HG02840 (cell line): Measurements from ENCODE around the gene SMYD3.

Experiments
- ATAC-seq: cut with Tn5 transposase; IDR thresholded peaks from one replicate; pipeline ENCODE4 v1.9.1; 2021; ENCODE audit warnings: mild to moderate bottlenecking, moderate library complexity, moderate number of reproducible peaks; ENCODE audit not compliant: unreplicated experiment, low FRiP score

Gene SMYD3

DNA sequence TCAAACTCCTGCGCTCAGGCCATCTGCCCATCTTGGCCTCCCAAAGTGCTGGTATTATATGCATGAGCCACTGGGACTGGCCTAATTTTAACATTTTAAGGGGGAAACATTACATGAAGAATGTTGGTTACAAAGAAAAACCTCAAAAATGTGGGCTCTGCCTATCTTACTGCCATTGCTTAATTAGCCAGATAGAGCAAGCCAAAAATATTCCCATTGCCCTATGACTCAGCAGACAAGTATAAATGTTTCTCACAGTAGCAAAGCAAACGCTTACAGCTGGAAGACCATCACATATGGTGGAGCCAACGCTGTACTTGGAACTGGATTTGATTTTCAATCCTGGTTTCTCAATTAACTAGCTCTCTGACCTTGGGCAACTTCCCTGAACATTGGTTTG is 502.0 kb downstream of the SMYD3 start:
- no peak for ATAC-seq

DNA sequence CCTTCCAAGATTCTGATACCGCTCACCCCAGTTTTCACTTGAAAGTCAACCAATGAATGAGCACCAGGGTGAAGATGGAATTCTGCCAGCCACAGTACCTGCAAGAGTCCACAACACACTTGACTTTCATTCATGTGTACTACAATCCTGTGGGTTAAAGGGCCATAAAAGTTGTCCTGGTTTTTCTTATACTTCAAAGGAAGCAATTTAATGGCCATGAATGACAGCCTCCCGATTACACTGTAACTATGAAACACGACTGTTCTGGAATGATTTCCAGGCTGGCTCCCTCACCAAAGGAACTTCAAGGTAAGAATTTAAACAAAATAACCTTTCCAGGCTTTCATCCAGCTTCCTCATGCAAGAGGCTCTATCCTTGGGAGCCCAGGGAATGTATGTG is 502.8 kb downstream of the SMYD3 start:
- ATAC-seq = no peak

DNA sequence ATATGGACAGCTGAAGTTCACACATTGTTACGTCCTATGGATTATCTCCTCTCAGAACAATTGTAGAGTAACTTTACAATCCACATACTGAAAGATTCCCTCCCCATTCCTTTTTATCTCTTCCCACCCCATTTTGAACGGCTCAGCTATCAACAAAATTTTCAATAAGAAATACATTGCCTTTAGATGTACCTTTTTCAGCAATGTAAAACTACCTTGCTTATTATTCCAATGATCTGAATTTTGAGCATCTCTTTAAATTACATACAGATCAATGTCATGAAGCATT is 503.7 kb downstream of the SMYD3 start:
- no peak for ATAC-seq

DNA sequence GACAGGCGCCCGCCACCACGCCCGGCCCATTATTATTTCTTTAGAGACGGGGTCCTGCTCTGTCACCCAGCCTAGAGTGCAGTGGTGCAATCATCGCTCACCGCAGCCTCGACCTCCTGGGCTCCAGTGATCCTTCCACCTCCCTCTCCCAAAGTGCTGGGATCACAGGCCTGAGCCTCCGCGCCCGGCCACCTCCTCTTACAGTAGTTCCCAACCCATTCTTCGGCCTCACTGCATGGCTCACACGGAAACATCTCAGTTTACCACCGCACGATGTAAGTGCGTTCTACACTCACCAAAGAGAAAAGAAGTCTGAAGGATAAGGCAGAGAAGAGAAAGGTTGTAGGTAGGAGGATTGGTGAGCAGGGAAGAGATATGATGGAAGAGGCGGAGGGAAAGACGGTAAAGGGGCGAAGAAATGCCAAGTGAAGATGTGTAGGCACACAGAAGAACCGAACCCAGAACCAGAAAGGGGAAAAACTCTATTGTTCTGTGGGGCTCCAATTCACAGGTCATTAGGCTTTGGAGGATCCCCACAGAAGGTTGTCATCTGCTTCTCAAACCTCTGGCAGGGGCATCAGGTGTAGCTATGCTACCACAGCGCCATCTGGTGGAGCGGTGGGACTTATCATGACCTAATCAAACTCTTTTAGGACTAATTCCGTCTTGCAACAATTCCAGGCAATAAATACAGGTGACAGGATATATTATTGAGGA is 504.2 kb downstream of the SMYD3 start:
- ATAC-seq = peak; percentile 56

DNA sequence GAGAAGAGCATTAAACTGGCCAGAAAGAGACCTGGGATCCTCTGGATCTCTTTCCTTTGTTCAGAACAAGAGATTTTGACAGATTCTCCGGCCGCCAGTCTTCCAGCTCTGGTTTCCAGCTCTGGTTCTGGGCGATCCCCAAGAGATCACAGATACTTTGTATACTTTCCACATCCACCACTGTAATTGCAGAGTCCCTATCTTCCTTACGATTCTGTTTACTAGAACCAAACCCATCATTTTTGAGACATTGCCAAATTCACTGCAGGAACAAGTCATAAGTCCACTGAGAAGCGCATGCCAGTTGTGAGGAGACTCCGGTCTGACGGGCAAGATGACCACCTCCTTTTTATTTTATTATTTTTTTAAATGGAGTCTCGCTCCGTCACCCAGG is 505.2 kb downstream of the SMYD3 start:
- ATAC-seq = no peak

DNA sequence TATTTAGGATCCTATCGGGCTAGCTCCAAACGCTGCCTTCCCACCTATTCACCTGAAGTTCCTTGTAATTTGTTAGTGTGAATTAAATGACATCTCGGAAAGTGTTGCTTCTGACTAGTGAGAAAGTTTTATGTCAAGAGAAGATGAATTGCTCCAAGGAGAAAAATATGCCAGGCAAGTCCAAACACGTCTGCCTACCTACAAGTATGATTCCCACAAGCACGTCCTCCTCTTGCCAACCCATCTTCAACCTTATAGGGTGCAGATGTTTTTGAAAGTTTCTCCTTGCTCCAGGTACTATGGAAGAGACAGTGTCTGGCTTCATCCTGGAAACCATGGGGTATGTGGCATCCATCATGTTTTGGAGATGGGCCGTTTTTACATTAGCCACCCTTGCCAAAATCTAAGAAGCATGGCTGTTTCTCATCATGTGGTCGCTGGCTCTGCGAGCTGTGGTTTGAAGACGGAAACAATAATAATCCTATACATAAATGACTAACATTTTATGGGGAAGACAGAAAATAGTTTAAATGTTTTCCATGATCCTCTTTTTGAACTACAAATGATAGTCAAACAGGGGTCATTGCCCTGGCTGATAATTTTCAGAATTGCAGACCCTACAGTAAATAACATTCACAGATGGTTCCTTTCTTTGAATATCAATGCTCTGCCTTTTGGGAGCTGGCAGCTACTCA is 505.8 kb downstream of the SMYD3 start:
- no peak for ATAC-seq

DNA sequence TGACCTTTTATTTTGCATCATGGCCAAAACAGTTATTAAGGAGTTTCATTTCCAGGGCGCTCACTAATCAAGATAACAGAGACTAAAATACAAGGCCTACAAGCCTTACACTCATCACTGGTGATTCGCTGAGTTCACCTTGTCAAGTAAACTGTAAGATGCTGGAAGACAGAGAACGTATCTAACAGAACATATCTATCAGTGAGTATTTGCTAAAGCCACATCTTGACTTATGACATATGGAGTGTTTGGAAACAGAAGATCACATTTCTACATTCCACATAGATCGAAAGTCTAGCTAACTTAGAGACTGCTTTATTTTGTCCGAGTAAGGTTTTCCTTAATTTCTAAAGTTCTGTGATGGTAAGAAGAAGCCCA is 506.5 kb downstream of the SMYD3 start:
- ATAC-seq = no peak

DNA sequence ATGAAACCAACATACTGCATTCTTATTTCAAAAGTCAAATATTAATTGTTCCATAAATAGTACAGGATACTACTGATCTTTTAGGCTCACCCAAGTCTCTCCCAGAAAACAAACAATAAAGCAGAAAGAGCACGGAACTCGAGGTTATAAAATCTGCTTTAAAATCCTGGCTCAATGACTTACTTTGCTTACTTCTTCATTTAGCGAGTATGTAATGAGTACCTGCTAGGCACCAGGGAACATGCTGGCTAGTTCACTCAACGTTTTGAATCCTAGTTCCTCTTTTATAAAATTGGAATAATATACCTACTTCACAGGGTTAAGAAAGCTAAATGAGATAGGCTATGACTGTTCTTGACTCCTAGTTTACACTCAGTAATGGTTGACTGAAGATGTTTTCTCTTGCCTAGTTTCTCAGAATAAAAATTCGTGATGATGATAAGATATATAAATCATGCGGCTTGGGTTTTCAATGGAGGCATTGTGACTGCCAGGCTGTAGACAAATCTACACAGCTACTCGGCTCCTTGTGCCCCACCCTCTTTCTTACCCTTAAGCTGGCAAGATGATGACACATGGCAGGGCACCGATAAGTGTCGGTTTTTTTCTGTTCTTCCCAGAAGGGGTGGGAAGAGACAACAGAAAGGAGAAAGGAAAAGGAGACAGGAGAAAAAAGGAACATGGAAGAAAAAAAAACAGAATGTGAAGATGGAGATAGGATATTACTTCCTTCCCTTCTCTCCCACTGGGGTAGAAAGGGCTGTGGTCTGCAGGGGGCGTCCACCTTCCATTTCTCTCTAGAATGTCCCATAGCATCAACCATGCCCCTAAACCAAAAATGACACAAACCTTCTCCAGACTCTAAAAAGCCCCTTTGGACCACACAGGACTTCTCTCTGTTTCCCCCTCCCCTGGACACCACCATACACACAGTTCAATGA is 507.1 kb downstream of the SMYD3 start:
- ATAC-seq = no peak

DNA sequence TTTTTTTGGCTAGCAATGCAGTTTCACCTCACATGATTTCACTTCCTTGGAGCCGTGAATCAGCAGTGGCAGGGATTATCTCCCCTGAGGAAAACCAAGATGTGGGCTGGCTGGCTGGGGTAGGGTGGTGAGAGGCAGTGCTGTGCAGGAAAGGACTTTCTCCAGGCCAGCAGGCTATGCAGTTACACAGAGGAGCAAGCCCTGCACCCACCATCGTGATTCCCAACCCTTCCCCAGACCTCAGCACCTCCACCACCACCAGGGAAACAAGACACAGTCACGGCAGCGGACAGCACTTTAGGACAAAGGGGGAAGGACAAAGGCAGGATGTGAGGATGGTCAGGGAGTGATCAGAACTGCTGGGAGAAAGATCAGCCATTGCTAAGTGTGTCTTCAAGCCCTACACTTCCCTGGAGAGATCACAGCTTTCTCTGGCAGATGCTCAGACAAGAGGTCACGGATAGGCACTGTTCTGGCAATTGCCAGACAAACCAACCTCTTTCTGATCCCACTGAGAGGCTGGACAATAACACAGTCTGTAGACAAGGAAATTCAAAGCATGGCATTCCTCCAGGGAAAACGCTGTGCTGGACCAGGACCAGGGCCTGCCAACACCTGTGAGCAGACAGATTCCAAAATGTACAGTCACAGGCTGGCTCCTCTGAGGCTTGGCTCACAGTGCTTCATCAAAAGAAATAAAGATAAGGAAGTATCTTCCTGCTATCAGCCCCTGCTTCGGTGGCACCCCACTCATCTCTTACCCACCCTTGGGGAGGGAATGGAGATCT is 509.4 kb downstream of the SMYD3 start:
- no peak for ATAC-seq

DNA sequence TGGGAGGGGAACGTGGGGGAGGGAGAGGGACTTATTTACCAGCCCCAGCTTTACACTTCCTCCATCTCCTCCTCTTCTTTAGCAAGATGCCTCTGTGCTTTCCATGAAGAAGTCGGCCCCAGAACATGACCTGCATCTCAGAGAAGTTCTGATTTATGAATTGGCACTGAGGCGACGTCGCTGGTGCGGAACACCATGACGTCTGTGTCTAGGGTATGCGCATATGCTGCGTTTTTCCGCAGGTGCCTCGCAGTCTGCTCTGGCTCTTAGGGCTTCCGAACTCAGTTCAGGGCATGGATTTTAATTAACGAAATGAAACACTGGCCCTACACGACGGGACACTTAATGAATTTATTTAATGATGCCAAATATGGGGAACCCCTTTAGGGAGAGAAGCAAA is 510.3 kb downstream of the SMYD3 start:
- no peak for ATAC-seq

DNA sequence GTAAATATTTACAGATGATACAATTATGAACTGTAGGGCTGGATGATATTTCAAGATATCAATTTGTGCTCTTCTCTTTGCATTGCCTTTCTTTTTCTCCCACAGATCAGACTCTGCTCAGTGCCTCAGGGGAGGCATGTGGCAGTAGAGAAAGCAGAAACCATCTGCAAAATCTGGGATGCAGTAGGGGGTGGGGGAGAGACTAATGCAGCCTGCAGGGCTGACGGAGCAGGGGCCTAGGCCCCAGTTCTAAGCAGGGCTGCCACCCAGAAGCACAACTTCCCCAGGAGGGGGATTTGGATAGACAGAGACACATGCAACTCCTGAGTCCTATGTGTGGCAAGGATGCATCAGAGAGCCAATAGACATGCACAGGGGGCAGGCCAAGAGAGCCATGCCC is 511.6 kb downstream of the SMYD3 start:
- no peak for ATAC-seq

DNA sequence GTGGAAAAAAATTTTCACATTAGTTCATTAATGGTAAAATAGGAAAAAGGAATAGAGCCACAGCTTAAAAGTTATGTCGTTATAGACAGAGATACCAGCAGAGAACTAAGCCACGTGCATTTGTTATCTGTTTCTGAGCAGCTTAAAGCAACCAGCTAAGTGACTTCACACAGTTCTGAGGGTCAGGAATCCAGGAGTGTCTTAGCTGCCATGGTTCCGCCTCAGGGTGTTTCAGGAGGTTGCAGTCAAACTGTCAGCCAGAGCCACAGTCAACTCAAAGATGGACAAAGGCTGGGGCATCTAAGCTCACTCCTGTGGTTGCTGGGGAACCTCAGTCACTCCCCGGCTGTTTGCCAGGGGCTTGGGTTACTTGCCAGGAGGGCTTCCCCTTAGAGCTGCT is 515.8 kb downstream of the SMYD3 start:
- ATAC-seq = no peak

DNA sequence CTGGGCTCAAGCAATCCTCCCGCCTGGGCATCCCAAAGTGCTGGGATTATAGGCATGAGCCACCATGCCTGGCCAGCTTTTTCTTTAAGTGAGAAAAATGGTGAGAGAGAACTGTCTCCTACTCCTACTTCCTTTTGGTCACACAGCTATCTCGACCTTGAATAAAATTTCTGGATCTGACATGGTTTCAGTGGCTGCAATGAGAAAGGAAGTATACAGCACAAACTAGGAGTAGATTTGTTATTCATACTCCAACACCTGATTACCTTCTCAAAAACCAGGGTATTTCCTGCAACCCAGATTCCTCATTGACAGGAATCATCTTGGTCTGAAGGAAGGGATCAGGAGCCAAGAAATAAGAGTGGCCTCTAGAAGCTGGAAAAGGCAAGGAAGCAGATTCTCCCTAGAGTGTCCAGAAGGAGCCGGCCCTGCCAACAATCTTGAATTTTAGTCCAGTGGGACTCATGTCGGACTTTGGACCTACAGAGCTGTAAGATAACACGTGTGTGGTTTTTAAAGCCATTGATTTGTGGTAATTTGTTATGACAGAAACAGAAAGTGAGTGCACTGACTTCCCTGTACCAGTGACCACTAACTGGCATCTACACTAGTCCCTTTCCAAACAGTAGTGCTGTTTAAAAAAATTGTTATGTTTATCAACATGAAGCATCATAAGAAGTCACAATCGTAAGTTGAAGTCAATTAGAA is 516.6 kb downstream of the SMYD3 start:
- no peak for ATAC-seq

DNA sequence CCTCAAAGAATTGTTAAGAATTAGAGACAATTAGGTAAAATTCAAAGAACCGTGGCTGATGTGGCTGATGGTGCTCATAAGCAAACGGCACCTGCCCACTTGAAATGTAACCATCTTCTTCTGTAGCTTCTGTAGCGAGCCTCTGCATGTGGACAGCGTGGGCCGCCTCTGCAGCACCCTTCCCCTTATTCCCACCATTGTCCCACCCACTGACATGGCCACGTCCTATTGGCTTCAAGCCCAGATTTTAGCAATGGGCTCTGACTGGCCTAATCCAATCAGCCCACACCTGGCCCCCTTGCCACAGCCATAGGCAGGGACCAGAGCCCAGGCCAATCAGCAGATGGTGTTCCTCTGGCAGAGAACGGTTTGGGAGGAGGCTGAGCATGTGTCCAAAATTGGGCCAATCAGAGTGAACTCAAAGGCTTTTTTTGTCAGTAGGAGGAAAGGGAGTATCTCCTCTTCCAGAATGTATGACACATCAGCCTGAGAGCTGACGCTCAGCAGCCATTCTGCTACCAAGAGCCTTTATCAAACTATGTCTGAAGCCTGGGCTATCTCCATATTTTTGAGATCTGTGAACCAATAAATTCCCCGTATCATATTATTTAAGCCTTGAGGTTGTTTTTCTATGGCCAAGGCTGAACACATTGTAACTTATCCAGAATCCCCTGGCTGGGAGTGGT is 518.5 kb downstream of the SMYD3 start:
- ATAC-seq = no peak

DNA sequence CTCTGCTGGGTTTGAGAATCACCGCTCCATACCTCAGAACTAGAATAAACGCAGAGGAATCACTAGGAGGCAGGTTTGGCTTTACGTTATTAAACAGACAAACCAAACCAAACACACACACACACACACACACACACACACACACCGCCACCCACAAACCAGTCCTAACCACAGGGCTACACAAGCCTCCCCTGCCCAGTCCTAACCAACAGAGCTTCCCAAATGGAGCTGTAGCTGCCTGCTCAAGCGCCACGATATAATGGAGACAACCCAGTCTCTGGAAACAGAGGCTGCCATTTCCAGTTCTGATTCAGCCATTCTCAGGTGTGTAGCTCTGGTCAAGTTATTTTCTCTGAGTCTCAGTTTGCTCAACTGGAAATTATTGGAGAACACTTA is 519.1 kb downstream of the SMYD3 start:
- ATAC-seq = no peak

DNA sequence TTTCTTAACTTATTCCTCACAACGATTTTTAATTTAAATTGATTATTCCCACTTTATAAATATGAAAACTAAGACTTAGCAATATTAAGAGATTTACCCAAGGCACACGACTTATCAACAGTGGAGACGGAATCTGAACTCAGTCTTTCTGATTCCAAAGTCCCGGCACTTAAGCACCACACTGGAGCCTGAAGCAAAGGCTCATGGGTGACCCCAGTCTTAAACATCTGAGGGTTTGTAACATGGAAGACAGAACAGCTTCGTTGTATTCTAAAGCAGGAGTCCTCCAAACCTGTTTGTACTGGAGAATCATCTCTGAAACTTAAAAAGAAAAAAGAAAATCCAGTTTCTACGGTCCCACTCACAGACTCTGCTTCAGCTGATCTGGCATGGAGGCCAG is 519.5 kb downstream of the SMYD3 start:
- ATAC-seq = no peak

DNA sequence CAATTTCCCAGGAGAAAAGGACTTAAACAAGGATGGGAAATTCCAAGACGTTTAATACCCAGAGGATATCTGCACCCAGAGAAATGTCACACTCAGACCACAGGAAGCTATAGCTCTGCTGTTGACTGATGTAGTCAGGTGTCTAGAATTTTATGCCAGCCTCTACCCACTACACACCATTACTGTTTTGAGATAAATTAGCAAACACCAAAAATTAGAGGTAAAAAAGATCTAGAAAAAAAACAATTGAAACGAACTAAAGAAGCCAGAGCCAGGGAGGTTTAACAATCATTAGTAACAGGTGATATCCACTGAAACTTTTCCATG is 519.9 kb downstream of the SMYD3 start:
- ATAC-seq = no peak

DNA sequence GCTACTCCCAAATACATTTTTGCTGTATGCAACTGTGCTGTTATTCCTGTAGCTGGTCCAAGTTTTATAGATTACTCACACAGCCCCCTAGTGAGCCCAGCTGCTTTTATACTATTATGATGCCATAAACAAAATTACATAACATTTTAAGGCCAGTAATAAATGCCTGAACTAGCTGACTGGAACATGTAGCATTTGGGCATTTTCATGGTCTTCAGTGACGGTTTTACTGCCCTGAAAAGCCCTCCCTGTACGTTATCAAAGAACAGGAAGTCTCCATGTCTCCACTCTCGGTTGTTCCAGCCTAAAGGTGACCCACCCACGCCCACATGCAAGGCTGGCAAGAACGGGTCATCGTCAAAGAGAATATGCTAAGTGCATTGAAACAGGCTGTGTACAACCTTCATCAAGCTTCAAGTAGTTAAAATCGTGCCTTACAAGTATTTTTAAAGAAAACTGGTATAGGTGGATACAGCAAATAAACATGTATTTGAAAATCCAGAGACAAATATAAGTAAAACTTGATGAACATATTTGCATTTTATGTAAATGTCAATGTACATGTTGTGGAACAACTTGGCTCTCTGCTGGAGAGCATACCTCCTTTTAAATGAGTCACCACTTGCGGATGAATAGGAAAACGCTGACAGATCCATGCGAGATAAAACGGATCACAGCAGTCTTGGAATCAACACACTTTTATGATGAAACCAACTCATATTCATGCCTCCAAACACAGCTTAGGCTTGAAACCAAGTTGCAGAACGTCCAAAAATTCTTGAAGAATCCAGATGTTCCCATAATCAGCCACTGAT is 520.5 kb downstream of the SMYD3 start:
- no peak for ATAC-seq
